Suprapubic skin (tissue), 4 donors: Measurements from ENCODE around the gene KRTAP10-6.

ENCODE experiments used
- EP300 ChIP-seq: sonication (generic); formaldehyde crosslinking; IDR thresholded peaks from one replicate; pipeline ENCODE4 v1.6.1; 2017; ENCODE audit warnings: antibody characterized with exemption
- POLR2A ChIP-seq, 2 donors: fragments of 450-650 bp; IDR thresholded peaks; one replicate each; pipeline ENCODE4 v1.6.1; 2017; ENCODE audit warnings: antibody characterized with exemption in 2 of 2, mild to moderate bottlenecking in 2 of 2, moderate library complexity in 2 of 2
- POLR2AphosphoS5 ChIP-seq, 3 donors: sonication (generic); formaldehyde crosslinking; IDR thresholded peaks; one replicate each; pipeline ENCODE4 v1.6.1; 2017; ENCODE audit warnings: antibody characterized with exemption in 3 of 3
- TF ChIP-seq, protein P1 (sequence below), 2 donors: fragments of 200-600 bp in 1 of 2; fragments of 450-650 bp in 1 of 2; sonication (generic) in 1 of 2; IDR thresholded peaks; one replicate each; pipeline ENCODE4 v1.5.1; 2016 to 2019; ENCODE audit warnings: antibody characterized with exemption in 2 of 2, mild to moderate bottlenecking in 1 of 2, moderate library complexity in 1 of 2

DNA sequence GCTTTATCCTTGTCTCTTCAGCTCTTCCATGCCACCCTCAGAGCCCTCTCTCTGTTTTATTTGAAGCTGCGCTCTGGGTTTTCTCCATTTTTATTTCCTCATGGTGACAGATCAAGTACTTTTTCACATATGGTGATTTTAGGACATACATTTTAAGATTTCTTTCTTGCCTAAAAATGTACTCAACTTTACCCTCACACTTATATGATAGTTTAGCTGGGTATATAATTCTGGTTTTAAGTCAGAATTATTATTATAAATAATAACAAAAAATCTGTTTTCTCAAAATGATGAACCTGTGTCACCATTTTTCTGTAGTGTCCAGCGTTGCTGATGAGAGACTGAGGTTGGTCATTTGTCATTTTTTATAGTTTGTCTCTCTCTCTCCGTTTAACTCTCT, 11.1 kb downstream of the KRTAP10-6 start:
- TF ChIP-seq, protein P1, sequence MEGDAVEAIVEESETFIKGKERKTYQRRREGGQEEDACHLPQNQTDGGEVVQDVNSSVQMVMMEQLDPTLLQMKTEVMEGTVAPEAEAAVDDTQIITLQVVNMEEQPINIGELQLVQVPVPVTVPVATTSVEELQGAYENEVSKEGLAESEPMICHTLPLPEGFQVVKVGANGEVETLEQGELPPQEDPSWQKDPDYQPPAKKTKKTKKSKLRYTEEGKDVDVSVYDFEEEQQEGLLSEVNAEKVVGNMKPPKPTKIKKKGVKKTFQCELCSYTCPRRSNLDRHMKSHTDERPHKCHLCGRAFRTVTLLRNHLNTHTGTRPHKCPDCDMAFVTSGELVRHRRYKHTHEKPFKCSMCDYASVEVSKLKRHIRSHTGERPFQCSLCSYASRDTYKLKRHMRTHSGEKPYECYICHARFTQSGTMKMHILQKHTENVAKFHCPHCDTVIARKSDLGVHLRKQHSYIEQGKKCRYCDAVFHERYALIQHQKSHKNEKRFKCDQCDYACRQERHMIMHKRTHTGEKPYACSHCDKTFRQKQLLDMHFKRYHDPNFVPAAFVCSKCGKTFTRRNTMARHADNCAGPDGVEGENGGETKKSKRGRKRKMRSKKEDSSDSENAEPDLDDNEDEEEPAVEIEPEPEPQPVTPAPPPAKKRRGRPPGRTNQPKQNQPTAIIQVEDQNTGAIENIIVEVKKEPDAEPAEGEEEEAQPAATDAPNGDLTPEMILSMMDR (IDR thresholded peaks at IDR 0.05): no peak
- TF ChIP-seq POLR2AphosphoS5 (IDR thresholded peaks at IDR 0.05): no peak
- no peak for TF ChIP-seq EP300
- TF ChIP-seq POLR2A (IDR thresholded peaks at IDR 0.05): no peak
